GM23338 (cell line): ENCODE data around the gene ANGPTL7. TPM values are rescaled to one million over a fixed set of nuclear protein-coding genes. Genes with fewer than 3 reads are reported as not detected.

ENCODE experiments used
- ATAC-seq: fragments of 200-7000 bp; cut with Tn5 transposase; 3 replicates; pipeline ENCODE4 v1.9.1; 2020
- DNase-seq: peaks from one replicate; pipeline ENCODE4 v3.0.0-alpha.2; 2015; ENCODE audit warnings: low spot score
- H2AFZ ChIP-seq: fragments of 200-600 bp; sonication (generic); 2 replicates; pipeline ENCODE4 v1.8.0; 2016; ENCODE audit warnings: antibody characterized with exemption, mild to moderate bottlenecking, moderate library complexity
- H3F3A ChIP-seq: fragments of 200-600 bp; sonication (generic); replicated peaks from 2 replicates; pipeline ENCODE4 v1.8.0; 2017; ENCODE audit warnings: antibody characterized with exemption, mixed run types, low read depth
- H3K27ac ChIP-seq: fragments of 200-600 bp; sonication (generic); 2 replicates; pipeline ENCODE4 v1.6.1; 2016; ENCODE audit warnings: low read depth
- H3K27me3 ChIP-seq: fragments of 200-600 bp; sonication (generic); 2 replicates; pipeline ENCODE4 v1.8.0; 2016; ENCODE audit warnings: mild to moderate bottlenecking, mixed run types, moderate library complexity; ENCODE audit not compliant: insufficient read depth
- H3K36me3 ChIP-seq: fragments of 200-600 bp; sonication (generic); 2 replicates; pipeline ENCODE4 v1.8.0; 2016; ENCODE audit warnings: mild to moderate bottlenecking; ENCODE audit not compliant: insufficient read depth
- H3K4me1 ChIP-seq: fragments of 200-600 bp; sonication (generic); 2 replicates; pipeline ENCODE4 v1.8.0; 2016; ENCODE audit warnings: mild to moderate bottlenecking, moderate library complexity; ENCODE audit not compliant: insufficient read depth
- H3K4me2 ChIP-seq: fragments of 200-600 bp; sonication (generic); 2 replicates; pipeline ENCODE4 v1.7.1; 2017; ENCODE audit warnings: mixed run types
- H3K4me3 ChIP-seq: fragments of 200-600 bp; sonication (generic); 2 replicates; pipeline ENCODE4 v1.6.1; 2016; ENCODE audit warnings: mixed run types
- H3K79me2 ChIP-seq: fragments of 200-600 bp; sonication (generic); replicated peaks from 2 replicates; pipeline ENCODE4 v1.8.0; 2017; ENCODE audit warnings: mild to moderate bottlenecking; ENCODE audit not compliant: insufficient read depth
- H3K9me2 ChIP-seq: fragments of 200-600 bp; sonication (generic); 2 replicates; pipeline ENCODE4 v1.8.0; 2017; ENCODE audit not compliant: insufficient read depth
- H4K20me1 ChIP-seq: fragments of 200-600 bp; sonication (generic); replicated peaks from 2 replicates; pipeline ENCODE4 v1.8.0; 2017; ENCODE audit warnings: mild to moderate bottlenecking; ENCODE audit not compliant: insufficient read depth
- H3K27ac Mint-ChIP-seq: 2 replicates; pipeline ENCODE4 v1.8.0; 2020; ENCODE audit warnings: inconsistent platforms, mild to moderate bottlenecking, moderate library complexity, mixed read lengths
- H3K27me3 Mint-ChIP-seq: 3 replicates; pipeline ENCODE4 v1.8.0; 2022; ENCODE audit warnings: low read depth, mild to moderate bottlenecking, moderate library complexity, mixed read lengths, inconsistent platforms; ENCODE audit not compliant: insufficient read depth, poor library complexity
- H3K36me3 Mint-ChIP-seq: 3 replicates; pipeline ENCODE4 v1.8.0; 2021; ENCODE audit warnings: low read depth, mild to moderate bottlenecking, inconsistent platforms, moderate library complexity, mixed read lengths
- H3K4me1 Mint-ChIP-seq: 3 replicates; pipeline ENCODE4 v1.8.0; 2020; ENCODE audit warnings: mild to moderate bottlenecking, inconsistent platforms, mixed read lengths
- H3K4me3 Mint-ChIP-seq: 3 replicates; pipeline ENCODE4 v1.8.0; 2021; ENCODE audit warnings: moderate library complexity, mild to moderate bottlenecking, inconsistent platforms, mixed read lengths
- H3K9me3 Mint-ChIP-seq: 3 replicates; pipeline ENCODE4 v1.8.0; 2020; ENCODE audit warnings: moderate library complexity, mild to moderate bottlenecking, inconsistent platforms, mixed read lengths
- CREB1 ChIP-seq: fragments of 250-450 bp; sonication (Bioruptor Pico); IDR thresholded peaks from 2 replicates; pipeline ENCODE4 v1.5.0; 2020; ENCODE audit warnings: low read depth, mild to moderate bottlenecking, moderate library complexity
- EZH2 ChIP-seq: fragments of 200-600 bp; sonication (generic); IDR thresholded peaks from one replicate; pipeline ENCODE4 v1.8.0; 2017; ENCODE audit warnings: antibody characterized with exemption, mild to moderate bottlenecking, low read depth; ENCODE audit not compliant: unreplicated experiment
- EZH2phosphoT487 ChIP-seq: fragments of 200-600 bp; sonication (generic); IDR thresholded peaks from one replicate; pipeline ENCODE4 v1.8.1; 2018; ENCODE audit warnings: antibody characterized with exemption; ENCODE audit not compliant: unreplicated experiment
- JUNB ChIP-seq: IDR thresholded peaks from one replicate; pipeline ENCODE4 v1.6.1; 2016; ENCODE audit warnings: antibody characterized with exemption; ENCODE audit not compliant: unreplicated experiment
- NANOG ChIP-seq: IDR thresholded peaks from 2 replicates; pipeline ENCODE4 v1.6.1; 2016; ENCODE audit warnings: antibody characterized with exemption, borderline replicate concordance
- POLR2AphosphoS5 ChIP-seq: IDR thresholded peaks from 2 replicates; pipeline ENCODE4 v1.6.1; 2016; ENCODE audit warnings: antibody characterized with exemption, low read depth
- STAT1 ChIP-seq: IDR thresholded peaks from one replicate; pipeline ENCODE4 v1.6.1; 2016; ENCODE audit warnings: antibody characterized with exemption; ENCODE audit not compliant: unreplicated experiment
- ZNF114 ChIP-seq: fragments of 250-450 bp; sonication (Bioruptor Pico); IDR thresholded peaks from 2 replicates; pipeline ENCODE4 v1.5.0; 2020; ENCODE audit warnings: mild to moderate bottlenecking, moderate library complexity
- ZNF331 ChIP-seq: fragments of 250-450 bp; sonication (Bioruptor Pico); IDR thresholded peaks from 2 replicates; pipeline ENCODE4 v1.5.0; 2020; ENCODE audit warnings: low read depth, mild to moderate bottlenecking, moderate library complexity
- polyA plus RNA-seq: library from polyadenylated mRNA; unstranded; fragments of >200 nt; fragmentation: Nextera tagmentation; extraction: Ambion mirVana; gene quantifications from 2 replicates; pipeline ENCODE4 v1.2.1, GENCODE V29; 2016
- total RNA-seq: library from RNA; depleted of rRNA; stranded (reverse); fragments of >200 nt; shearing (Covaris generic); gene quantifications from 2 replicates; pipeline ENCODE4 v1.2.3, GENCODE V29; 2014
- TF ChIP-seq, protein P1 (sequence below): IDR thresholded peaks from one replicate; pipeline ENCODE4 v1.6.1; 2018; ENCODE audit warnings: antibody characterized with exemption; ENCODE audit not compliant: unreplicated experiment
- TF ChIP-seq, protein P2 (sequence below): IDR thresholded peaks from 2 replicates; pipeline ENCODE4 v1.6.1; 2016; ENCODE audit warnings: antibody characterized with exemption
- TF ChIP-seq, protein P3 (sequence below): fragments of 250-450 bp; sonication (Bioruptor Pico); IDR thresholded peaks from 2 replicates; pipeline ENCODE4 v1.5.0; 2020; ENCODE audit warnings: mild to moderate bottlenecking, moderate library complexity
- TF ChIP-seq, protein P4 (sequence below), 2 experiments: fragments of 200-600 bp in 1 of 2; sonication (generic) in 1 of 2; conservative IDR thresholded peaks; 2 replicates each; pipeline versions ENCODE4 v1.5.1 to v1.6.1; 2016 to 2017; ENCODE audit warnings: antibody characterized with exemption in 2 of 2, low read depth in 2 of 2, mild to moderate bottlenecking in 2 of 2, moderate library complexity in 1 of 2

ANGPTL7 gene
- total and polyA plus RNA-seq, 2 experiments from 2014 or later = 0.13 TPM; not detected in 1

DNA sequence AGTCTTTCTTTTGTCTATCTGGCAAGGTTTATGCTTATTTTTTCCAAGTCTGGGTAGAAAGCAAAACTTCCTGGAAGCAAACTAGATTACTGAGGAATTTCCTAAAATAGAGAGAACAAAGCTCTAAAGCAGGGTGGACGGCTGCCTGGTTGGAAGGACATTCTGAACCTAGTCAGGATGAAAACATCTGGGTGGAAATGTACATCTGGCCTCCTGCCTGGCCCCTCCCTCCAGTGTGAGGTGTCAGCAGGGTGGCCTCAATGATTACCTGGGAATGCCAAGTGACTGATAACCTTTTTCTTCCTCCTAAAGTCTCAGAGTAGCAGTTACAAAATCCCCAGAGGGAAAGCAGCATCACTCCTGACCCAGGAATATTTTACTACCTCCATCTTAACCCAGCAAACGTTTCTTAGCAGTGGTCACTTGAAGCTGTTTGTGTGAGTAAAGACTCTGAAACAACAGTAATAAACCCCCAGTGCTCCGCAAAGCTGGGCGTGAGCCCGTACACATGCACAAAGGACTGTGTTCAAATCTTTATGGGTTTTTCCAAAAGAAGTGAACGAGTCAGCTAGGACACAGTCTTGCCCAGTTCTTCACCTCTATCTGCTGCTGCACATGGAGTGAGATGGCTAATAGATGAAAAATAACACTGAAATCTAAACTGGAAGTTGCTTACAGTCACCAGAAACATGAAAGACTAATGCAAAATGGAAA, 18.9 kb downstream of the ANGPTL7 start:
- Histone ChIP-seq H3K4me2 (no peak overlapping the region), H4K20me1 (peaks cover 9% of the 10 kb centered on the region; the same call in 1 of the 2 replicates), H3K27me3 (no peaks in the 10 kb centered on the region), H3K4me3 (no peak overlapping the region), H2AFZ (no peak overlapping the region), H3F3A (no peaks in the 10 kb centered on the region), H3K36me3 (peaks cover 53% of the 10 kb centered on the region), H3K9me2 (no peaks in the 10 kb centered on the region), H3K79me2 (no peaks in the 10 kb centered on the region), H3K4me1 (no peaks in the 10 kb centered on the region), H3K27ac (no peak overlapping the region)
- Mint-ChIP-seq H3K4me1 (no peaks in the 10 kb centered on the region), H3K9me3 (no peaks in the 10 kb centered on the region), H3K36me3 (peaks cover 72% of the 10 kb centered on the region), H3K27ac (no peak overlapping the region), H3K4me3 (no peak overlapping the region), H3K27me3 (peaks cover 2% of the 10 kb centered on the region)
- TF ChIP-seq STAT1 (no peak), POLR2AphosphoS5 (no peak), EZH2 (no peak), EZH2phosphoT487 (no peak), ZNF114 (CRISPR knock-in tag) (no peak), JUNB (no peak), CREB1 (CRISPR knock-in tag) (no peak), ZNF331 (CRISPR knock-in tag) (no peak), NANOG (no peak)
- TF ChIP-seq, protein P1, sequence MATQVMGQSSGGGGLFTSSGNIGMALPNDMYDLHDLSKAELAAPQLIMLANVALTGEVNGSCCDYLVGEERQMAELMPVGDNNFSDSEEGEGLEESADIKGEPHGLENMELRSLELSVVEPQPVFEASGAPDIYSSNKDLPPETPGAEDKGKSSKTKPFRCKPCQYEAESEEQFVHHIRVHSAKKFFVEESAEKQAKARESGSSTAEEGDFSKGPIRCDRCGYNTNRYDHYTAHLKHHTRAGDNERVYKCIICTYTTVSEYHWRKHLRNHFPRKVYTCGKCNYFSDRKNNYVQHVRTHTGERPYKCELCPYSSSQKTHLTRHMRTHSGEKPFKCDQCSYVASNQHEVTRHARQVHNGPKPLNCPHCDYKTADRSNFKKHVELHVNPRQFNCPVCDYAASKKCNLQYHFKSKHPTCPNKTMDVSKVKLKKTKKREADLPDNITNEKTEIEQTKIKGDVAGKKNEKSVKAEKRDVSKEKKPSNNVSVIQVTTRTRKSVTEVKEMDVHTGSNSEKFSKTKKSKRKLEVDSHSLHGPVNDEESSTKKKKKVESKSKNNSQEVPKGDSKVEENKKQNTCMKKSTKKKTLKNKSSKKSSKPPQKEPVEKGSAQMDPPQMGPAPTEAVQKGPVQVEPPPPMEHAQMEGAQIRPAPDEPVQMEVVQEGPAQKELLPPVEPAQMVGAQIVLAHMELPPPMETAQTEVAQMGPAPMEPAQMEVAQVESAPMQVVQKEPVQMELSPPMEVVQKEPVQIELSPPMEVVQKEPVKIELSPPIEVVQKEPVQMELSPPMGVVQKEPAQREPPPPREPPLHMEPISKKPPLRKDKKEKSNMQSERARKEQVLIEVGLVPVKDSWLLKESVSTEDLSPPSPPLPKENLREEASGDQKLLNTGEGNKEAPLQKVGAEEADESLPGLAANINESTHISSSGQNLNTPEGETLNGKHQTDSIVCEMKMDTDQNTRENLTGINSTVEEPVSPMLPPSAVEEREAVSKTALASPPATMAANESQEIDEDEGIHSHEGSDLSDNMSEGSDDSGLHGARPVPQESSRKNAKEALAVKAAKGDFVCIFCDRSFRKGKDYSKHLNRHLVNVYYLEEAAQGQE = no peak
- TF ChIP-seq, protein P2, sequence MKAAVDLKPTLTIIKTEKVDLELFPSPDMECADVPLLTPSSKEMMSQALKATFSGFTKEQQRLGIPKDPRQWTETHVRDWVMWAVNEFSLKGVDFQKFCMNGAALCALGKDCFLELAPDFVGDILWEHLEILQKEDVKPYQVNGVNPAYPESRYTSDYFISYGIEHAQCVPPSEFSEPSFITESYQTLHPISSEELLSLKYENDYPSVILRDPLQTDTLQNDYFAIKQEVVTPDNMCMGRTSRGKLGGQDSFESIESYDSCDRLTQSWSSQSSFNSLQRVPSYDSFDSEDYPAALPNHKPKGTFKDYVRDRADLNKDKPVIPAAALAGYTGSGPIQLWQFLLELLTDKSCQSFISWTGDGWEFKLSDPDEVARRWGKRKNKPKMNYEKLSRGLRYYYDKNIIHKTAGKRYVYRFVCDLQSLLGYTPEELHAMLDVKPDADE = no peak
- TF ChIP-seq, protein P3, sequence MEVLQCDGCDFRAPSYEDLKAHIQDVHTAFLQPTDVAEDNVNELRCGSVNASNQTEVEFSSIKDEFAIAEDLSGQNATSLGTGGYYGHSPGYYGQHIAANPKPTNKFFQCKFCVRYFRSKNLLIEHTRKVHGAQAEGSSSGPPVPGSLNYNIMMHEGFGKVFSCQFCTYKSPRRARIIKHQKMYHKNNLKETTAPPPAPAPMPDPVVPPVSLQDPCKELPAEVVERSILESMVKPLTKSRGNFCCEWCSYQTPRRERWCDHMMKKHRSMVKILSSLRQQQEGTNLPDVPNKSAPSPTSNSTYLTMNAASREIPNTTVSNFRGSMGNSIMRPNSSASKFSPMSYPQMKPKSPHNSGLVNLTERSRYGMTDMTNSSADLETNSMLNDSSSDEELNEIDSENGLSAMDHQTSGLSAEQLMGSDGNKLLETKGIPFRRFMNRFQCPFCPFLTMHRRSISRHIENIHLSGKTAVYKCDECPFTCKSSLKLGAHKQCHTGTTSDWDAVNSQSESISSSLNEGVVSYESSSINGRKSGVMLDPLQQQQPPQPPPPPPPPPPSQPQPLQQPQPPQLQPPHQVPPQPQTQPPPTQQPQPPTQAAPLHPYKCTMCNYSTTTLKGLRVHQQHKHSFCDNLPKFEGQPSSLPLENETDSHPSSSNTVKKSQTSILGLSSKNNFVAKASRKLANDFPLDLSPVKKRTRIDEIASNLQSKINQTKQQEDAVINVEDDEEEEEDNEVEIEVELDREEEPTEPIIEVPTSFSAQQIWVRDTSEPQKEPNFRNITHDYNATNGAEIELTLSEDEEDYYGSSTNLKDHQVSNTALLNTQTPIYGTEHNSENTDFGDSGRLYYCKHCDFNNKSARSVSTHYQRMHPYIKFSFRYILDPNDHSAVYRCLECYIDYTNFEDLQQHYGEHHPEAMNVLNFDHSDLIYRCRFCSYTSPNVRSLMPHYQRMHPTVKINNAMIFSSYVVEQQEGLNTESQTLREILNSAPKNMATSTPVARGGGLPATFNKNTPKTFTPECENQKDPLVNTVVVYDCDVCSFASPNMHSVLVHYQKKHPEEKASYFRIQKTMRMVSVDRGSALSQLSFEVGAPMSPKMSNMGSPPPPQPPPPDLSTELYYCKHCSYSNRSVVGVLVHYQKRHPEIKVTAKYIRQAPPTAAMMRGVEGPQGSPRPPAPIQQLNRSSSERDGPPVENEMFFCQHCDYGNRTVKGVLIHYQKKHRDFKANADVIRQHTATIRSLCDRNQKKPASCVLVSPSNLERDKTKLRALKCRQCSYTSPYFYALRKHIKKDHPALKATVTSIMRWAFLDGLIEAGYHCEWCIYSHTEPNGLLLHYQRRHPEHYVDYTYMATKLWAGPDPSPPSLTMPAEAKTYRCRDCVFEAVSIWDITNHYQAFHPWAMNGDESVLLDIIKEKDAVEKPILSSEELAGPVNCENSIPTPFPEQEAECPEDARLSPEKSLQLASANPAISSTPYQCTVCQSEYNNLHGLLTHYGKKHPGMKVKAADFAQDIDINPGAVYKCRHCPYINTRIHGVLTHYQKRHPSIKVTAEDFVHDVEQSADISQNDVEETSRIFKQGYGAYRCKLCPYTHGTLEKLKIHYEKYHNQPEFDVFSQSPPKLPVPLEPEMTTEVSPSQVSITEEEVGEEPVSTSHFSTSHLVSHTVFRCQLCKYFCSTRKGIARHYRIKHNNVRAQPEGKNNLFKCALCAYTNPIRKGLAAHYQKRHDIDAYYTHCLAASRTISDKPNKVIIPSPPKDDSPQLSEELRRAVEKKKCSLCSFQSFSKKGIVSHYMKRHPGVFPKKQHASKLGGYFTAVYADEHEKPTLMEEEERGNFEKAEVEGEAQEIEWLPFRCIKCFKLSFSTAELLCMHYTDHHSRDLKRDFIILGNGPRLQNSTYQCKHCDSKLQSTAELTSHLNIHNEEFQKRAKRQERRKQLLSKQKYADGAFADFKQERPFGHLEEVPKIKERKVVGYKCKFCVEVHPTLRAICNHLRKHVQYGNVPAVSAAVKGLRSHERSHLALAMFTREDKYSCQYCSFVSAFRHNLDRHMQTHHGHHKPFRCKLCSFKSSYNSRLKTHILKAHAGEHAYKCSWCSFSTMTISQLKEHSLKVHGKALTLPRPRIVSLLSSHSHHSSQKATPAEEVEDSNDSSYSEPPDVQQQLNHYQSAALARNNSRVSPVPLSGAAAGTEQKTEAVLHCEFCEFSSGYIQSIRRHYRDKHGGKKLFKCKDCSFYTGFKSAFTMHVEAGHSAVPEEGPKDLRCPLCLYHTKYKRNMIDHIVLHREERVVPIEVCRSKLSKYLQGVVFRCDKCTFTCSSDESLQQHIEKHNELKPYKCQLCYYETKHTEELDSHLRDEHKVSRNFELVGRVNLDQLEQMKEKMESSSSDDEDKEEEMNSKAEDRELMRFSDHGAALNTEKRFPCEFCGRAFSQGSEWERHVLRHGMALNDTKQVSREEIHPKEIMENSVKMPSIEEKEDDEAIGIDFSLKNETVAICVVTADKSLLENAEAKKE = no peak
- TF ChIP-seq, protein P4, sequence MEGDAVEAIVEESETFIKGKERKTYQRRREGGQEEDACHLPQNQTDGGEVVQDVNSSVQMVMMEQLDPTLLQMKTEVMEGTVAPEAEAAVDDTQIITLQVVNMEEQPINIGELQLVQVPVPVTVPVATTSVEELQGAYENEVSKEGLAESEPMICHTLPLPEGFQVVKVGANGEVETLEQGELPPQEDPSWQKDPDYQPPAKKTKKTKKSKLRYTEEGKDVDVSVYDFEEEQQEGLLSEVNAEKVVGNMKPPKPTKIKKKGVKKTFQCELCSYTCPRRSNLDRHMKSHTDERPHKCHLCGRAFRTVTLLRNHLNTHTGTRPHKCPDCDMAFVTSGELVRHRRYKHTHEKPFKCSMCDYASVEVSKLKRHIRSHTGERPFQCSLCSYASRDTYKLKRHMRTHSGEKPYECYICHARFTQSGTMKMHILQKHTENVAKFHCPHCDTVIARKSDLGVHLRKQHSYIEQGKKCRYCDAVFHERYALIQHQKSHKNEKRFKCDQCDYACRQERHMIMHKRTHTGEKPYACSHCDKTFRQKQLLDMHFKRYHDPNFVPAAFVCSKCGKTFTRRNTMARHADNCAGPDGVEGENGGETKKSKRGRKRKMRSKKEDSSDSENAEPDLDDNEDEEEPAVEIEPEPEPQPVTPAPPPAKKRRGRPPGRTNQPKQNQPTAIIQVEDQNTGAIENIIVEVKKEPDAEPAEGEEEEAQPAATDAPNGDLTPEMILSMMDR (conservative IDR thresholded peaks at IDR 0.05; ENCODE audit: low read depth in 2 of 2) = no peak
- DNase-seq = no peak
- ATAC-seq = no peak
